Activated CD4-positive, alpha-beta T cell treated with anti-CD3 and anti-CD28 coated beads, Interleukin-2, amount 10 ng/mL, durations not matched to agents 7 days and 5 days (primary cell): ENCODE data around the gene RC3H1. TPM values are rescaled to one million over a fixed set of nuclear protein-coding genes. Genes with fewer than 3 reads are reported as not detected.
"Not testable (repeated sequence)": the region's sequence is repeated elsewhere in the genome, so short reads cannot be mapped to it uniquely, and the experiment has no call there.

Experiments
- CTCF ChIA-PET: fragments of 350-600 bp; sonication (Branson Sonifier 250); formaldehyde crosslinking; loops from one replicate; lab custom pipeline; 2021; ENCODE audit warnings: antibody characterized with exemption; lab: Charles Lee
- POLR2A ChIA-PET: fragments of 350-600 bp; sonication (Branson Sonifier 250); formaldehyde crosslinking; loops from one replicate; lab custom pipeline; 2021; ENCODE audit warnings: antibody characterized with exemption; lab: Charles Lee
- DNase-seq: peaks from one replicate; pipeline ENCODE4 v3.0.0-alpha.2; 2020
- H3K27ac Mint-ChIP-seq: one replicate; pipeline ENCODE4 v1.8.0; 2021; ENCODE audit warnings: mild to moderate bottlenecking, moderate library complexity, mixed read lengths
- H3K27me3 Mint-ChIP-seq: one replicate; pipeline ENCODE4 v1.8.0; 2021; ENCODE audit warnings: mixed read lengths
- H3K36me3 Mint-ChIP-seq: one replicate; pipeline ENCODE4 v1.8.0; 2021; ENCODE audit warnings: low read depth, mixed read lengths
- H3K4me1 Mint-ChIP-seq: one replicate; pipeline ENCODE4 v1.8.0; 2021; ENCODE audit warnings: mixed read lengths
- H3K4me3 Mint-ChIP-seq: one replicate; pipeline ENCODE4 v1.8.0; 2021; ENCODE audit warnings: mild to moderate bottlenecking, moderate library complexity, mixed read lengths
- H3K9me3 Mint-ChIP-seq: one replicate; pipeline ENCODE4 v1.8.0; 2021; ENCODE audit warnings: mixed read lengths
- total RNA-seq, 2 experiments: library from RNA; stranded (reverse); gene quantifications; one replicate each; pipeline ENCODE4 v1.2.3, GENCODE V29; 2021

Gene RC3H1
- total RNA-seq, 2 experiments from 2014 or later = 34.4 to 37.9 TPM

DNA sequence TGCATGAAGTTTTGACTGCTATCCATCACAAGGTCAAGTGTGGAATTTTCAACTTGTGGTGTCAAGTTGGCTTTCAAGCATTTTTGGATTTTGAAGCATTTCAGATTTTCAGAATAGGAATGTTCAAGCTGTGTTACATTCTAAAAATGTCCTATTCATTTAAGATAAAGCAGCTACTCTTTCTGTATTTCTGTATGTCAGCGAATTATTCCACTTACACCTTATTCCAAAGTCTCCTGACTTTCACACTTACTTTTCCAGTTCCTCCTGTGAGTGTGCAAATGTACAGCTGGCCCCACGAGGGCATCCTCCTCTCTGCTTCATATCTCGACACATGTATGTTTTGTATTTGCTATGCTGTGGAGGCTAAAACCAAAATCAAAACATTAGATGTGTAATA is 51.9 kb downstream of the RC3H1 start:
- Mint-ChIP-seq H3K27me3 (no peaks in the 10 kb centered on the region), H3K27ac (no peak overlapping the region), H3K4me1 (no peaks in the 10 kb centered on the region), H3K4me3 (no peak overlapping the region), H3K36me3 (peaks cover 37% of the 10 kb centered on the region), H3K9me3 (no peaks in the 10 kb centered on the region)
- POLR2A ChIA-PET = no interaction called here
- no peak for DNase-seq
- CTCF ChIA-PET = interaction anchor here (0.7 kb wide), 1 partner anchor 20 kb away, joined by 3 read pairs; no protein-coding TSS in a partner anchor

DNA sequence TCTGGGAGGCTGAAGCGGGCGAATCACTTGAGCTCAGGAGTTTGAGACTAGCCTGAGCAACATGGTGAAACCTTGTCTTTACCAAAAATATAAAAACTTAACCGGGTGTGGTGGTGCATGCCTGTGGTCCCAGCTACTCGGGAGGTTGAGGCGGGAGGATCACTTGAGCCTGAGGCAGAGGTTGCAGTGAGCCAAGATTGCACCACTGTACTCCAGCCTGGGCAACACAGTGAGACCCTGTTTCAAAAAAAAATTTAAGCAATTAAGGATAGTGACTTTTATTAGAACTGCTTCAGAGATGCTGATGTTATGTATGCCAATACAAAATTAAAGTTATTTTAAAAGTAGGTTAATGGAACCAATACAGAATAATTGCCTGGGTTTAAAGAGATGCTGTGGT is 56.3 kb downstream of the RC3H1 start:
- DNase-seq, H3K27me3 Mint-ChIP-seq, H3K4me3 Mint-ChIP-seq, CTCF ChIA-PET, POLR2A ChIA-PET, H3K4me1 Mint-ChIP-seq, H3K27ac Mint-ChIP-seq, H3K9me3 Mint-ChIP-seq: not testable (repeated sequence)
- H3K36me3 Mint-ChIP-seq = peaks cover 47% of the 10 kb centered on the region

DNA sequence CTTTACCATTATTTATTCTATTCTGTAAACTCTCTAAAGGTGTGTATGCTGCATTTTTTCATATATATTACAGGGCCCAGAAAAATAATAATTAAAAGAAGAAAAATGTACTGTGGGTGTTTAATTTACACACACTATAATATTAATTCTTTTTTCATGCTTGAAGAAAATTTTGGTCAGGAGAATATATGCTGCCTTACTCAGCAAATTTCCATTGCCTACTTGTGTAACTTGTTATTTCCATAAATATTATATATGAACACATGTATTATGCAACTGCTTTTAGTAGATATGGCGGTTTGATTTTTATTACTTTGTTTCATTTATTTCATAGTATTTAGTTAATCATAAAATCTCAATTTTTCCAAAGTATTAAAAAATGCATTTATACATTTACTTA is 58.7 kb downstream of the RC3H1 start:
- H3K9me3 Mint-ChIP-seq = no peaks in the 10 kb centered on the region
- no peaks in the 10 kb centered on the region for H3K27me3 Mint-ChIP-seq
- POLR2A ChIA-PET = no interaction called here
- H3K27ac Mint-ChIP-seq = no peak overlapping the region
- H3K36me3 Mint-ChIP-seq = peaks cover 55% of the 10 kb centered on the region
- DNase-seq = no peak
- CTCF ChIA-PET = no interaction called here
- H3K4me1 Mint-ChIP-seq = no peaks in the 10 kb centered on the region
- no peak overlapping the region for H3K4me3 Mint-ChIP-seq

DNA sequence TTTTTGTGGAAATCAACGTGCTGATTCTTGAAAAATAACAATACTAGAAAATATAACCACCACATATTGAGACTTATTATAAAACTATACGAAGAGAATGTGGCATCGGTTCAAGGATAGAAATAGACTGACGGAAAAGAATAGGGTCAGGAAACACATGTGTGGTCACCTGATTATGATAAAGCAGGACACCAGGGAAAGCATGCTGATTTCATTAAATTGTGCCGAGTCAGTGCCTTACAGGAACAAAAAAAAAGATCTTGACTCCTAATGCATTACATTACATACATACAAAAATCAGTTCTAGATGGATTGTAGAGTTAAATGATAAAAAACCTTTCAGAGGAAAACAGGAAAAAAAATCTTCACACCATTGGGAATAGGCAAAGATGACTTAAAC is 61.5 kb downstream of the RC3H1 start:
- Mint-ChIP-seq H3K4me1 (no peaks in the 10 kb centered on the region), H3K27ac (no peak overlapping the region), H3K27me3 (no peaks in the 10 kb centered on the region), H3K36me3 (peaks cover 47% of the 10 kb centered on the region), H3K4me3 (no peak overlapping the region), H3K9me3 (no peaks in the 10 kb centered on the region)
- DNase-seq = no peak
- CTCF ChIA-PET = interaction anchor here (1.2 kb wide), 1 partner anchor 14 kb away, joined by 4 read pairs; no protein-coding TSS in a partner anchor
- POLR2A ChIA-PET = no interaction called here

DNA sequence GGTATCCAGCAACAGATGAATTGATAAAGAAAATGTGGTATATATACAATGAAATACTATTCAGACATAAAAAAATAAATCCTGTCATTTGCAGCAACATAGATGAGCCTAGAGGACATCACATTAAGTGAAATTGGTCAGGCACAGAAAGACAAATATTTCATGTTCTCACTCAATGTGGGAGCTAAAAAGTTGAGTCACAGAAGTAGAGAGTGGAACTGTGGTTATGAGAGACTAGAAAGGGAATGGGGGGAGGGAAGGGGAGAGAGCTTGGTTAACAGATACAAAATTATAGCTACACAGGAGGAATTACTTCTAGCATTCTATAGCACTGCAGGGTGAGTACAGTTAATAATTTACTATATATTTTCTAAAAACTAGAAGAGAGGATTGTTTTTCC is 68.0 kb downstream of the RC3H1 start:
- H3K4me3 Mint-ChIP-seq = no peak overlapping the region
- no peak for DNase-seq
- POLR2A ChIA-PET = interaction anchor here (0.6 kb wide), 1 partner anchor 25 kb away, joined by 7 read pairs; no protein-coding TSS in a partner anchor
- CTCF ChIA-PET = no interaction called here
- no peaks in the 10 kb centered on the region for H3K27me3 Mint-ChIP-seq
- H3K36me3 Mint-ChIP-seq = peaks cover 37% of the 10 kb centered on the region
- no peaks in the 10 kb centered on the region for H3K9me3 Mint-ChIP-seq
- H3K27ac Mint-ChIP-seq = no peak overlapping the region
- H3K4me1 Mint-ChIP-seq = peaks cover 14% of the 10 kb centered on the region

DNA sequence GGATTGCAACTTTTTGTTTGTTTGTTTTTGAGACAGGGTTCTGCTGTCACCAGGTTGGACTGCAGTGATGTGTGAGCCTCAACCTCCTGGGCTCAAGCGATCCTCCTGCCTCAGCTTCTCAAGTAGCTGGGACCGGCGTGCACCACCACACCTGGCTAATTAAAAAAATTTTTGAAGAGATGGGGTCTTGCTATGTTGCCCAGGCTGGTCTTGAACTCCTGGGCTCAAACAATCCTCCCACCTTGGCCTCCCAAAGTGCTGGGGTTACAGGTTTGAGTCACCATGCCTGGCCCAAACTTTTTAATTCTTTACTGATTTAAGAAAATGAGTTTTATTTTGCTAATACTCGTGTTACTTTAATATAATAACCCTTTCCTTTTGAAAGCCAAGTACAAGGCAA is 73.6 kb downstream of the RC3H1 start:
- Mint-ChIP-seq H3K4me1 (peaks cover 10% of the 10 kb centered on the region), H3K36me3 (peaks cover 36% of the 10 kb centered on the region), H3K27ac (no peak overlapping the region), H3K9me3 (no peaks in the 10 kb centered on the region), H3K27me3 (no peaks in the 10 kb centered on the region), H3K4me3 (no peak overlapping the region)
- ChIA-PET CTCF (interaction anchor here (1.0 kb wide), 2 partner anchors 13 to 84 kb away, joined by 3 to 4 read pairs; no protein-coding TSS in a partner anchor), POLR2A (no interaction called here)
- no peak for DNase-seq

DNA sequence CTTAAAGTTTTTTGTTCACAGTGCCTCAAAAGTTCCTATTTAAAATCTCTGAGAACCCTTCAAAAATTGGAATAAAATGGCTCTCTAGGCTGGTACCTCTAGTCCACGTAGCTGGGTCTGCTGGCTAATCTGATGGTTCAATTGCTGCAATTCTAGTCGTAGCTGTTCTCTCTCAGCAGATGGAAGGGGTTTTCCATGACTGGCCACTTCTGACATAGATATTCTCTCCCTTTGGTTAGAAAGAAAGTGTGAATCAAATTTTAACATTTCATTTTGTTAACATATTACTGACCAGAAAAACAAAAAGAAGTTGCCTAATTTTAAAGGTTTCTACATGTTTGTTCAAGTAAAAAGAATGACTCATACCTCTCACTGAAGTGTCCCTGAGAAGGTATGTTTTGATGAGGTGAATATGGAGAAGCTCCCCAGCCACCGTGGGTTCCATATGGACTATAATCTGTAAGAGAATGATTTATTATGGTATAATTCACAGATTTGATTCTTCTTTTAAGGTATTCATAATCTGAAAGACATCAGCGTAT is 75.7 kb downstream of the RC3H1 start:
- Mint-ChIP-seq H3K36me3 (peaks cover 37% of the 10 kb centered on the region), H3K27ac (no peak overlapping the region), H3K27me3 (no peaks in the 10 kb centered on the region), H3K9me3 (no peaks in the 10 kb centered on the region), H3K4me1 (no peaks in the 10 kb centered on the region), H3K4me3 (no peak overlapping the region)
- ChIA-PET POLR2A (no interaction called here), CTCF (interaction anchor here (1.2 to 1.7 kb wide), 2 partner anchors 9 to 15 kb away, joined by 4 to 5 read pairs; no protein-coding TSS in a partner anchor)
- DNase-seq = no peak

DNA sequence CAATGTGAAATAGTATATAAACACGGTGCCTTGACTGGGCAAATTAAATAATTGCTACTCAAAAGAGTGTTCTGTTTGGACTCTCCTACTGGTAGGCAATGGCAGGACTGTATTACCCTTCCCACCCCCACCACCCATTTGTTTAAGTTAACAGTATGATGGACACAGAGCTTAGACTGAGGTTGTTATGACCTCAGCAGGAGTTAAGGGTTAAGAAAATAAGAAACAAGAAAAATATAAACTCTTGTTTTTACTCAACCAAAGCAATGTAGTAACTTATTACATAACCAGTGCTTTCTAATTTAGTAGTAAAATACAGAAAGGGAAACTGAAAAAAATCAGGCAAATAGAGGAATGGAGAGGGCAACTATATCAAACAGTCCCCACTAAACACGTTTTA is 85.1 kb downstream of the RC3H1 start:
- CTCF ChIA-PET = interaction anchor here (0.6 to 1.7 kb wide), 2 partner anchors 10 to 488 kb away, joined by 3 to 5 read pairs; no protein-coding TSS in a partner anchor
- Mint-ChIP-seq H3K36me3 (peaks cover 41% of the 10 kb centered on the region), H3K4me3 (no peak overlapping the region), H3K27me3 (no peaks in the 10 kb centered on the region), H3K4me1 (no peaks in the 10 kb centered on the region), H3K27ac (no peak overlapping the region), H3K9me3 (no peaks in the 10 kb centered on the region)
- POLR2A ChIA-PET = no interaction called here
- DNase-seq = no peak

DNA sequence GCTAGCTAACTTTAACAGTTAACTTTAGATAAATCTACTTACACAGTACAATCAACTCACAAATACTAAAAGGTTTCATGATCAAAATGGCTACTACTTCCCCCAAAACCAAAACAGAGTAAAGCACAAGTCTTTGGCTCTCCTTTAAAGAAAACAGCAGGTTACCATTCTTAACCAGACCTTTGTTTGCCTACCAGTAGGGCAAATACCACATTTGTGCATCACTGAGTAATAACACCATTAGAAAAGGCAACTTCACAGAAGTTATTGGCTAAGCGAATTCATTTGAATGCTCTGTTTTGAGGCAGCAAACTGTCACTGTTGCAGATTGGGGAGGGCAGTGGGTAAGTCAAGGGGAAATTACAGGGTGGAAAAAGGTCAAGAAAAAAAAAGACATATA is 87.7 kb downstream of the RC3H1 start:
- peaks cover 29% of the 10 kb centered on the region for H3K36me3 Mint-ChIP-seq
- no peaks in the 10 kb centered on the region for H3K27me3 Mint-ChIP-seq
- no peak for DNase-seq
- no peak overlapping the region for H3K4me3 Mint-ChIP-seq
- no peak overlapping the region for H3K27ac Mint-ChIP-seq
- H3K9me3 Mint-ChIP-seq = no peaks in the 10 kb centered on the region
- H3K4me1 Mint-ChIP-seq = no peaks in the 10 kb centered on the region
- ChIA-PET POLR2A (no interaction called here), CTCF (interaction anchor here (0.9 kb wide), 2 partner anchors 17 to 258 kb away, joined by 3 read pairs; partner anchors contain the start of gene SERPINC1)

DNA sequence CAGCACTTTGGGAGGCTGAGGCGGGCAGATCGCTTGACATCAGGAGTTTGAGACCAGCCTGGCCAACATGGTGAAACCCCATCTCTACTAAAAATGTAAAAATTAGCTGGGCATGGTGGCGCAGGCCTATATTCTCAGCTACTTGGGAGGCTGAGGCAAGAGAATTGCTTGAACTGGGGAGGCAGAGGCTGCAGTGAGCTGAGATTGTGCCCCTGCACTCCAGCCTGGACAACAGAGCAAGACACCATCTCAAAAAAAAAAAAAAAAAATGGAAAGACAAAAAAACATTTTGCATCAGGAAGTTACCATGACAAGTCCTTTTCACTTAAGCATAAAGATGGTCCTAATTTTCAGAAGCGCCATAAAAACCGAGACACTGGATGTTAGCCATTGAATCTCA is 91.6 kb downstream of the RC3H1 start:
- POLR2A ChIA-PET, CTCF ChIA-PET, H3K27me3 Mint-ChIP-seq, H3K27ac Mint-ChIP-seq, H3K4me1 Mint-ChIP-seq, DNase-seq, H3K4me3 Mint-ChIP-seq, H3K9me3 Mint-ChIP-seq: not testable (repeated sequence)
- peaks cover 18% of the 10 kb centered on the region for H3K36me3 Mint-ChIP-seq

DNA sequence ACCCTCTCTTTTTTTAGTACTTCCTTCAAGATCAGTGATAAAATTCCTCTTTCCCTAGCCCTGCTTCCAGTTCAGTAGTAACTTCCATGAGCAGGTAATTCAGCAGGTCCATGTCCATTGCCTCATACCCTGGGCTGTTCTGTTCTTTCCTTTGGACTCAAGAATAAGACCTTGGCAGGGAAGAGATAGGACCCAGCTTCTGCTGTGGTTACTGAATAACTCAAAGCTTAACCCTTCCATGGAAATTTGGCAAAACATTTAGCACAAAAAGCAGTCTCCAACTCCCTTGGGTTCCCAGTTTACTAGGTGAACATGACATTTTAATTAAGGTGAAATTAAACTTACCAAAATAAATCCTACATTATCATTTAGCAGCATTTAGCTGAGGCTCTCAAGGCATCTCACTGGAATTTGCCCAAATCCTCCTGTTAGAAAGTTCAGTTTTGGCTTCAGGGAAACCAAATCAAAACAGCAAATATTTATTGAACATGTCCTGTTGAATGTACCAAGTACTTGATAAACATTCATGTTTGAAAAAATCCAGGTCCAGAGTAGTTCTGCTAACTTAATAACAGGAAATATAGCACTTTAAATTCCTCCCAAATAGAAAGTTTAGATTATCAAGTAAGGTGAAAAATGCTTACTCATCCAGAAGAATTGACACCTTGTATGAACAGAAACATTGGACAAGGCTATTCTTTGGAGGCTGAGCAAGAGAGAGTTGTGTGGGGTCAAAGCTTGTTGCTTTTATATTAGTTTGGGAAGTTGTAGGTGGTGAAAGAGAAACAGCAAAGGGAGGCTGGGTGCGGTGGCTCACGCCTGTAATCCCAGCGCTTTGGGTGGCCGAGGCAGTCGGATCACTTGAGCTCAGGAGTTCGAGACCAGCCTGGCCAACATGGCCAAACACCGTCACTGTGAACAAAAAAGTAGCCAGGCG is 96.6 kb downstream of the RC3H1 start:
- CTCF ChIA-PET = no interaction called here
- no peaks in the 10 kb centered on the region for H3K9me3 Mint-ChIP-seq
- H3K36me3 Mint-ChIP-seq = peaks cover 3% of the 10 kb centered on the region
- no peaks in the 10 kb centered on the region for H3K4me1 Mint-ChIP-seq
- no peaks in the 10 kb centered on the region for H3K27me3 Mint-ChIP-seq
- POLR2A ChIA-PET = no interaction called here
- no peak overlapping the region for H3K27ac Mint-ChIP-seq
- H3K4me3 Mint-ChIP-seq = no peak overlapping the region
- DNase-seq = no peak

DNA sequence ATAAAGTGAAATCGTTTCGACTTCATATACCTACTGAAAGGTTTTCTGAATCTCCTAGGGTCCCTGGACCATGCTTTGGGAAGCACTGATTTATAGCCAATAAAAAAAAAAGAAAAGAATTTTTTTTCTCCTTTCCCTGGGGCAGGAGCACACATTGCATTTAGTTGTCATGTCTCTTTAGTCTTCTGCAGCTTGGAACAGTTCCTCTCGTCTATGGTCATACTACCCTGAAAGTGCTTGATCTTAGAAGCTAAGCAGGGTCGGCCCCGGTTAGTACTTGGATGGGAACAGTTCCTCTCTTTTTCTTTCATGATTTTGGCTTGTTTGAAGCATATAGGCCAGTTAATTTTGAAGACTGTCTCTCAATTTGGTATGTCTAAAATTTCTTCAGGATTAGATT is 101.3 kb downstream of the RC3H1 start:
- H3K27ac Mint-ChIP-seq = no peak overlapping the region
- DNase-seq = no peak
- CTCF ChIA-PET = no interaction called here
- H3K27me3 Mint-ChIP-seq = no peaks in the 10 kb centered on the region
- H3K4me1 Mint-ChIP-seq = no peaks in the 10 kb centered on the region
- no peak overlapping the region for H3K4me3 Mint-ChIP-seq
- no peaks in the 10 kb centered on the region for H3K36me3 Mint-ChIP-seq
- no peaks in the 10 kb centered on the region for H3K9me3 Mint-ChIP-seq
- POLR2A ChIA-PET = no interaction called here
